Choroid plexus epithelial cell (primary cell): ENCODE data around the gene MTA2.

ENCODE experiments used
- DNase-seq: peaks from one replicate; pipeline ENCODE4 v3.0.0-alpha.2; 2010; ENCODE audit warnings: low read depth
- H3K4me3 ChIP-seq: 2 replicates; pipeline ENCODE4 v1.5.1; 2011; ENCODE audit warnings: low read depth, mild to moderate bottlenecking, control low read depth, low read length, moderate library complexity
- CTCF ChIP-seq: conservative IDR thresholded peaks from 2 replicates; pipeline ENCODE4 v1.5.1; 2011; ENCODE audit warnings: low read depth, mild to moderate bottlenecking, control low read depth, inconsistent platforms, low read length, moderate library complexity

Gene MTA2

DNA sequence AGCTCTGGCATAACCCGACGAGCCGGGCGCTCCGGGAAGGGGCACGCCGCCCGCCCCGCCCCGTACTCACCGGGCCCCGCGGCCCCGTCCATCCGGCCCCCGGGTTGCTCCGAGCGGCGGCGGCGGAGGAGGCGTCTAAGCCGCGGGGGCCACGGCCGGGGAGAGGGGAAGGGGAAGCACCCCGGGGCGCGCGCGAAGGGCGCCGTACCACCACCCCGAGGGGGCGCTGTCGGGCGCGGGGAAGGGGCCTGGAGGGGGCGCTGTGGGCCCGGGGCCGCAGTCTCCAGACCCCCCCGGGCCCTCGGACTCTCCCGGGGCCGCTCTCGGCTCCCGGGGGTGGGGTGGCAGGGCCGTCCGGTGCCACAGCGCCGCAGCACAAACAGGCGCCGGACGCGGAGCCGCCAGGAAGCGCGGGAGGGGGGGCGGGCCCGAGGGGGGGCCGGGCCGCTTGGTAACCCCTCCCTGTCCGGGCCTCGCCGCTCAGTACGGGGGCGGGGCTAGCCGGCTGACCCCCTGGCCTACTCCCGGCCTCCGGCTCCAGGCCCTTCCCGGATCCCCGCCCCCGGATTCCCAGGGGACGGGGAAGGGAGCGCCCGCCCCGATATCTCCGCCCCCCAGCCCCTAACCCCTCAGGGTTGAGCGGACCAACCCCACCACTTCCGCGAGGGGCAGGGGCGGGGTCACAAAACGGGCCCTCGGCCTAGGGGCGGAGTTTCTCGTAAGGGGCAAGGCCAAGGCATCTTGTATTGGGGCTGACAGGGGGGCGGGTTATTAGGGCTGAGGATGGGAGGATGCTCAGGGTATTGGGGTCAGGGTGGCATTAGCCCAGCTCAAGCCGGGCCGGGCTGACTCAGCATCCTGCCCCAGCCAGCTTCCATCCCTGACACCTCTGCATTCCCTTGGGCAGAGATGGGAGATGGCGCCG lies 11.0 kb upstream of the MTA2 start, which contains the start of the genes EML3 and ROM1:
Gene EML3 (minus strand): TSS at position 410 of the 925 bp plus-strand sequence. CDS start 318 bp downstream, at position 92.
Gene ROM1 (plus strand): TSS at position 892 of the 925 bp plus-strand sequence. CDS start 25 bp downstream, at position 917.
- peak; percentile 69 for DNase-seq
- H3K4me3 ChIP-seq: peak within 1 kb of the TSS; percentile 77
- TF ChIP-seq CTCF: peak; percentile 62

- peak; percentile 27 for TF ChIP-seq CTCF
- H3K4me3 ChIP-seq: peak overlapping the region; percentile 77
- DNase-seq: peak; percentile 60
Measured at GRCh38 chr11:62611705-62612365, 10.2 kb upstream of the MTA2 start.

DNA sequence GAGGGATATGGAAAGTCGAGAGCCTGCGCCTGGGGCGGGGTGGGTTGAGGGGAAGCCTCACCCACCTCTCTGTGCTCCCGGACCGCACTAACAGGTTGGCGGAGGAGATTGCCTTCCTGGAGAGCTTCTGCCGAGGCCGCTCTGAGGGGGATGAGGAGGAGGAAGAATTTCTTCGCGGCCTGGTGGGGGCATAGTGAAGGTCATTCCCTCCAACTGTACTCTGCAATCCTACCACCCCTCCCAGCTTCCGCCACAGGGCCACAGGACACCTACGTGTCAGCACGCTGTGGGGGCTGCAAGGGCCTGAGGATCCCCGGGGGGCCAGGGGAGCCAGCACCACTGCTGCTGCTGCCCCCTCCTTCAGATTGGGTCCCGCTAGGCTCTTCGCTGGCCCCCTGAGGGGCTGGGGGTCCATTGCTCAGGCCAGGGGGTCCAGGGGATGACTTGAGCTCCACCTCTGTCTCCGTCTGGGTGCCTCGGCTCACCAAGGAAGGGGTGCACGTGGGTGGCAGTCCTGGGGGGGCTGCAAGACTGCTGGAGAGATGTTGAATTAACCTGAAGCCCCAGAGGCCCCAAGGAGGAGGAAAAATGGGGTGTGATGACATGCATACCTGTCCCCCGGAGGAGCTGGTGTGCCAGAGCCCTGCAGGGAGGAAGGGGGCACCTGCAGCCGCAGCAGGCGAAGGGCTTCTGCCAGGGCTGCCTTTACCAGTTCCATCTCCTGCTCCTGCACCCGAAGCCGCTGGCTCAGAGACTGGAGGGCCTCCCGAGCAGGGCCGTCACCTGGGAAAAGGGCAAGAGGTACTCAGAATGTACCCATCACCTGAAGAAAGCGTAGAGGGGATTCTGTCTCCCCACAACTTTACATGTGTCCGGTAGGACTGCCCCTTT lies 9.4 kb upstream of the MTA2 start:
- no peak for TF ChIP-seq CTCF
- no peak for DNase-seq
- H3K4me3 ChIP-seq: peak overlapping the region; percentile 77

DNA sequence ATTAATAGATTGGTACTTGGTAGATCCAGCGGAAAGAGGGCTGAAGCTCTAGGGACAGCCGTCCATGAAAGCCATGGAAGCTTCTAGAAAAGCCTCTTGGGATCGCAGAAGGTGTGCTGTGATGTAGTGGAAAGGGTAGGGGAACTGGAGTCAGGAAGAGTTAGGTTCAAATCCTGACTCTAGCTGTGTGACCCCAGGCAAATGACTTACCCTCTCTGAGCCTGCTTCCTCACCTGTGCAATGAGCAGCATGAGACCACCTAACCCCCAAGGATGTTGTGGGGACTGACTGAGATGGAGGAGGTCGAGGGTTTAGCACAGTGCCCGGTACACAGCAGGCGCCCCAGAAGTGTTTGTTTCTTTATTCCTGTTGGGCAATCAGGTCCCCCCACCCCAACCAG lies 8.7 kb upstream of the MTA2 start:
- TF ChIP-seq CTCF: no peak
- no peak overlapping the region for H3K4me3 ChIP-seq
- no peak for DNase-seq

DNA sequence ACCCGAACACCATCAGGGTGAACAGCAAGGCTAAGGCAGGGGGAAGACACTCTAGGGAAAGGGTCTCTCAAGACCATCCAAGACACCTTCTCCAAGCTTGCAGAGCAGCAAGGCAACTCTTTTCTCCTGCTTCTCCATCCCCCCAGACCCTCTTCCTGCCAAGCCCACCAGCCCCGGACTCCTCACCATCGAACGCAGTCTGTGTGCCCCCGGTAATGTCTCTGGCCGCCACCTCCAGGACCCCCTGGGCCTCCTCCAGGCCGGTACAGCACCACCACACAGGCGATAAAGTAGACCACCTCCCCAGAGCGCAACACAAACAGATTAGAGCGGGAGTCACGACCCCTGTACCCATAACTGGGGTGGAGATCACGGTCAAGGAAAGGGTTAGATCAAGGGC lies 7.1 kb upstream of the MTA2 start:
- no peak for DNase-seq

More for the DNA sequence above, 7.1 kb upstream of the MTA2 start:
- TF ChIP-seq CTCF: no peak
- no peak overlapping the region for H3K4me3 ChIP-seq
